HG02943 (cell line): ENCODE results near the gene TXNDC17.
"Not testable (repeated sequence)": the region's sequence is repeated elsewhere in the genome, so short reads cannot be mapped to it uniquely, and the experiment has no call there.

Experiments used
- ATAC-seq: cut with Tn5 transposase; IDR thresholded peaks from one replicate; pipeline ENCODE4 v1.9.1; 2021; ENCODE audit warnings: mild to moderate bottlenecking, low read depth, moderate library complexity; ENCODE audit not compliant: unreplicated experiment

TXNDC17 gene

GRCh38 chr17:6640536-6641246 lies at the start of gene TXNDC17, which contains the start of gene KIAA0753:
TXNDC17 (plus strand) TSS chr17:6641060; CDS start chr17:6641083, 23 bp downstream.
KIAA0753 (minus strand) TSS chr17:6640711; CDS start chr17:6635103, 5,608 bp downstream.
- peak; percentile 86 for ATAC-seq

GRCh38 chr17:6591599-6592158 lies 49.2 kb upstream of the TXNDC17 start:
- no peak for ATAC-seq

DNA sequence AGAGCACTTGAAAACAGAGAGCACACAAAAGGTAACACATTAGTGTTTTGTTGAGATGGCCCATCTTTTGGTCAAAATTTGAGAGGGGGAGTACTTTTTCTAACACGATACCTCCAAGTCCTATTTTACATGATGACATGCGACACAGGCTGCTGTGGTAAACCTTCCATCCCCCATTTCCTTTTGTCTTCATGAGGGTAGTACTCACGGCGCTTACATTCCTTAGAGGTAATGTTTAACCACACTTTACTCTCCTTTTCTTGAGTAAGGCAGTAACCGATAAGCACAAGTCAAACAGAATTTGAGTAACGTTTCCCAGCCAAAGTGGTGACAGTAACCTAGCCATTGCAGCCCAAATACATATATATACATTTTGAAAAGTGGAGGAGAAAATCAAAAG lies 48.7 kb upstream of the TXNDC17 start:
- ATAC-seq = no peak

DNA sequence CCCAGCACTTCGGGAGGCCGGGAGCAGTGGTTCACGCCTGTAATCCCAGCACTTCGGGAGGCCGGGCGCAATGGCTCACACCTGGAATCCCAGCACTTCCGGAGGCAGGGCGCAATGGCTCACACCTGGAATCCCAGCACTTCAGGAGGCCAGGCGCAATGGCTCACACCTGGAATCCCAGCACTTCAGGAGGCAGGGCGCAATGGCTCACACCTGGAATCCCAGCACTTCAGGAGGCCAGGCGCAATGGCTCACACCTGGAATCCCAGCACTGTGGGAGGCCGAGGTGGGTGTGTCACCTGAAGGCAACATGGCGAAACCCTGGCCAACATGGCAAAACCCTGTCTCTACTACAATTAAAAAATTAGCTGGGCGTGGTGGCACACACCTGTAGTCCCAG lies 47.5 kb upstream of the TXNDC17 start:
- not testable (repeated sequence) for ATAC-seq

- no peak for ATAC-seq
Measured at GRCh38 chr17:6596081-6596480, 44.8 kb upstream of the TXNDC17 start.

GRCh38 chr17:6596511-6596910 lies 44.3 kb upstream of the TXNDC17 start:
- ATAC-seq = no peak

GRCh38 chr17:6596941-6597340 lies 43.9 kb upstream of the TXNDC17 start:
- ATAC-seq = no peak

DNA sequence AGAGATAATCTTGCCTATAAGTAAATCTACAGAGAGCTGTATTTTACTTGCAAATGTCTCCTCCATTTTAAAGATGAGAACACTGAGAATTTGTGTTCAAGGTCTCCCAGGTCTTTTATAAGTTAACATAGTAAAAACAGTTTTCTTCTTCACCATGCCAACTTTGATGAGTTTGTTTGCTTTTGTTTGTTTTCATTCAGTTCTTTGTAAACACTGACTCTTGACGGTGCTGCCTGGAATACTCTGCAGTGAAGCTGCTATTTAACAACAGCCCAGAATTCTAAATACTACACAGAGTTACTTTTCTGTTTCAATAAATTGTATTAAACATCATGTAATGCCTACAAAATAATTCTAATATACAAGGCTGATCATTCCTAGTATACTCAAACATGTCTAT lies 43.1 kb upstream of the TXNDC17 start:
- no peak for ATAC-seq

- no peak for ATAC-seq
Measured at GRCh38 chr17:6599364-6599763, 41.5 kb upstream of the TXNDC17 start.

- ATAC-seq = no peak
Measured at GRCh38 chr17:6602141-6602540, 38.7 kb upstream of the TXNDC17 start.

GRCh38 chr17:6603744-6604325 lies 37.0 kb upstream of the TXNDC17 start:
- no peak for ATAC-seq

- no peak for ATAC-seq
Measured at GRCh38 chr17:6605142-6605541, 35.7 kb upstream of the TXNDC17 start.

DNA sequence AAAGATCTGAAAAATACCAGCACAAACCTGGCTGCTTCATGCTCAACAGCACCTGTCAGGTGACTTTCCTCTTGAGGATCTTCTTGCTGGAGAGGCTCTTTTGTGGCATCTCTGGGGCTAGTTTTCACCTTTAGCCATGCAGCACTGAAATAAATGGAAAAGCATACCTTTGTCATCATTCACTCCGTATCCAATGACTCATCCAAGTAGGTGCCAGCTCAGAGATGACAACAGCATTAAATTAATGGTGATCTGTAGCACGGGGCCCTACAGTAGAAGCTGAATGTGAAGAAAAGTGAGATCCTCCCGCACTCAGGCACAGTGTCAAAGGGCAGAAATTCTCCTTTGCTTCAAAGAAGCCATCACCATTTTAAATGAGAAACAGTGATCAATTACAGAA lies 32.5 kb upstream of the TXNDC17 start:
- no peak for ATAC-seq

DNA sequence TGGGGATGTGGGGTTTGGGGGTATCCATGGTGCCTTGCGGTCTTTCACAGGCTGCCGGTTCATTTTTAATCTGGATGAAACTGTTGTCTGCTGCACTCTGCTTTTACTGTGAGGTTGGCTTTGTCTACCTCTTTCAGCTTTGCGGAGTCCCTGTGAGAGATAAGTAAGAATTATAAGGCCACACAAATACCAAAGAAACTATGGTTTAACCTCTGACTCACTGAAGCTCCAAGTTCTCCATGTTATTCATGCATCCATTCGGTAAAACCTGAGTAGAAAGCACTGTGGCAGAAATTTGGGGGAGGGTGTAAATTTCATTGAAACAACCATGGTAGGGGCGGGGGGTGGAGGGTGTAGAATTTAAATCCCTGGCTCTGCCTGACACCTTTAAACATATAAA lies 30.8 kb upstream of the TXNDC17 start:
- no peak for ATAC-seq

GRCh38 chr17:6611231-6611630 lies 29.6 kb upstream of the TXNDC17 start:
- ATAC-seq = no peak

DNA sequence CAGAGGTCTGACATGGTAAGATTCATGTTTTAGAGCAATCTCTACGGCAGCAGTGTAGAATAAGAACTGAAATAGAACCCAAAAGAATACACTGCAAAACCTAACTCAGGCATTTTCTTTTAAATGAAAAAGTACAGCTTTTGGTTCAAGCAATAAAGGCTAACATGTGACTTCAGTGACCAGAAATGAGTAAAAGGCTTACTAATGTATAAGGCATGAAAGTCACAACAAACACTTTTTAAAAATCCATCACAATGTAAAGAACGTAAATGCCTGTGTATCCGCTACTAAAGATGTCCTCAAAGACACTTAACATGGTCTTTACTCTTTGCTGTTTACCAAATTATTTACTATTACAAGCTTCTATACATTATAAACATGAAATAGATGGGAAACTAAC lies 16.9 kb upstream of the TXNDC17 start:
- ATAC-seq = no peak

GRCh38 chr17:6626616-6627015 lies 14.2 kb upstream of the TXNDC17 start:
- ATAC-seq = no peak

GRCh38 chr17:6627019-6627418 lies 13.8 kb upstream of the TXNDC17 start:
- no peak for ATAC-seq

DNA sequence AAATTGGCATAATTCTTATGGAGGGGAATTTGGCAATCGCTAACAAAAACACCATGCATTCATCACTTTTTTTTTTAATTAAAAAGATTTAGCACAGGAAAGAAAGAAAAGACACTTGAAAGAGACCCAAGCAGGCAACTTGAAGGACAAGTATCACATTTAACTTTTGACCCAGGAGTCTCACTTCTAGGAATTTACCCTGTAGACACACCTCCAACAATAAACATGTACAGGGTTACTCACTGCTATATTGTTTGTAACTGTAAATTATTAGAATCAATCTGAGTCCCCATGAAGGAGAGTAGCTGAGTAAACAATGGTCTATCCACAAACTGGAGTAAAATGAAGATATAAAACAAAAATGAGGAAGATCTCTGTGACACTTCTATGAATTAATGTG lies 10.5 kb upstream of the TXNDC17 start:
- no peak for ATAC-seq

GRCh38 chr17:6632530-6632929 lies 8.3 kb upstream of the TXNDC17 start:
- ATAC-seq = no peak

DNA sequence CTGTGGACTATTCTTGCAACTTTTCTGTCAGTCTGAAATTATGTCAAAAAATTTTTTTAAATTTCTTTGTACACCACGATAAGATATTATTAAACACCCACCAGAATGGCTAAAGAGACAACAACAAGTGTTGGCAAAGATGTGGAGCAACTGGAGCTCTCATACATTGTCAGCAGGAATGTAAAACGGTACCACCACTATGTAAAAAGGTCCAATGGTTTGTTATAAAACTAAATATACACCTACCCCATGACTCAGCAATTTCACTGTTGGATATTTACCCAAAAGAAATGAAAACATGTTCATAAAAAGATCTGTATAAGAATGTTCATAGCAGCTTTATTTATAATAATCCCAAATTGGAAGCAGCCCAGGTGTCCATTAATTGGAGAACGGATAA lies 7.6 kb upstream of the TXNDC17 start:
- no peak for ATAC-seq

GRCh38 chr17:6636105-6636504 lies 4.8 kb upstream of the TXNDC17 start:
- ATAC-seq = no peak
